Activated naive CD4-positive, alpha-beta T cell treated with anti-CD3 and anti-CD28 coated beads for 36 hours (primary cell): ENCODE measurements around the gene SH3PXD2B. TPM values are rescaled to one million over a fixed set of nuclear protein-coding genes. Genes with fewer than 3 reads are reported as not detected.
"Not testable (repeated sequence)": the region's sequence is repeated elsewhere in the genome, so short reads cannot be mapped to it uniquely, and the experiment has no call there.

Experiments used
- CTCF ChIA-PET: fragments of 350-600 bp; sonication (Branson Sonifier 250); formaldehyde crosslinking; loops from one replicate; lab custom pipeline; 2021; ENCODE audit warnings: antibody characterized with exemption; lab: Charles Lee
- DNase-seq: peaks from one replicate; pipeline ENCODE4 v3.0.0-alpha.2; 2020
- H3K27ac Mint-ChIP-seq: one replicate; pipeline ENCODE4 v1.8.0; 2021; ENCODE audit warnings: mild to moderate bottlenecking, mixed read lengths
- H3K27me3 Mint-ChIP-seq: one replicate; pipeline ENCODE4 v1.8.0; 2021; ENCODE audit warnings: low read depth, mixed read lengths
- H3K36me3 Mint-ChIP-seq: one replicate; pipeline ENCODE4 v1.8.0; 2021; ENCODE audit warnings: low read depth, mixed read lengths
- H3K4me1 Mint-ChIP-seq: one replicate; pipeline ENCODE4 v1.8.0; 2021; ENCODE audit warnings: low read depth, mixed read lengths
- H3K4me3 Mint-ChIP-seq: one replicate; pipeline ENCODE4 v1.8.0; 2021; ENCODE audit warnings: mild to moderate bottlenecking, moderate library complexity, mixed read lengths
- H3K9me3 Mint-ChIP-seq: one replicate; pipeline ENCODE4 v1.8.0; 2021; ENCODE audit warnings: mixed read lengths
- intact Hi-C: fragments of 100-400 bp; cut with micrococcal nuclease; formaldehyde crosslinking; loops from one replicate; pipeline ENCODE4 v1.15.1; 2023
- total RNA-seq, 2 experiments: library from RNA; stranded (reverse); gene quantifications; one replicate each; pipeline ENCODE4 v1.2.3, GENCODE V29; 2021

The SH3PXD2B gene
- total RNA-seq, 2 experiments from 2014 or later, result 1.1 to 1.3 TPM

DNA sequence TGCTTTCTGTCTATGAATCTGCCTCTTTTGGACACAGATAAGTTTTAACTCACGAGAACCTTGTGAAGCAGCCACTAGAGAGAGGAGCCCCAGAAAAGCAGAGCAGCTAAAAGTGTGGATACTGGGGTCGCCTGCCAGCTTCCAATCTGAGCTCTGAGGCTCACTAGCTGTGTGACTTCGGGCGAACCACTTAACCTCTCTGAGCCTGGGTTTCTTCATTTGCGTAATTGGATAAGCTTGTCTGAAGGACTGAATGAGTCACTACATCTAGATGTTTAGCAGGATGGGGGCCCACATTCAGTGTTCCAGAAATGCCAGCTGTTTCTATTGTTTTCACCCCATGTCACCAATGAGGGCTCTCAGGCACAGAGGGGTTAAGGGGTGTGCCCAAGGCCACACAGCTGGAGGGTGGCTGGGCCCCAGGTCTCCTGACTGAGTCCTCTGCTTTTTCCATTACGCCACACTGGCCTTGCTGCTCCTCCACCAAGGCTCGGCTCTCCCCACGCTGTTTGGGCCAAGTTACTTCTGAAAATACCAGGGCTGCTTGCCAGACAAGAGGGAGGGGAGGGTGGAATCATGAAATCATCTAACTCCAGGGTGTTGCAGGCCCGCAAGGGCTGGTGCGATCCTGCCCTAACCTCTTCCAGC, 36.2 kb downstream of the SH3PXD2B start:
- Mint-ChIP-seq H3K4me1 (peaks cover 4% of the 10 kb centered on the region), H3K27ac (no peak overlapping the region), H3K36me3 (no peaks in the 10 kb centered on the region), H3K4me3 (no peak overlapping the region), H3K9me3 (no peaks in the 10 kb centered on the region), H3K27me3 (no peaks in the 10 kb centered on the region)
- intact Hi-C loops, result loop anchor here (10.0 kb wide), 1 partner anchor 53 kb away; no protein-coding TSS in a partner anchor
- DNase-seq, result no peak
- CTCF ChIA-PET, result no interaction called here

- peaks cover 4% of the 10 kb centered on the region for H3K27me3 Mint-ChIP-seq
- no peaks in the 10 kb centered on the region for H3K36me3 Mint-ChIP-seq
- H3K4me1 Mint-ChIP-seq, result peaks cover 12% of the 10 kb centered on the region
- H3K4me3 Mint-ChIP-seq, result no peak overlapping the region
- no peak overlapping the region for H3K27ac Mint-ChIP-seq
- intact Hi-C loops, result loop anchor here (10.0 kb wide), 1 partner anchor 52 kb away; no protein-coding TSS in a partner anchor
- CTCF ChIA-PET, result no interaction called here
- no peak for DNase-seq
- H3K9me3 Mint-ChIP-seq, result no peaks in the 10 kb centered on the region
Measured at GRCh38 chr5:172417130-172417841, 37.0 kb downstream of the SH3PXD2B start.

- CTCF ChIA-PET, result interaction anchor here (0.6 kb wide), 1 partner anchor 93 kb away, joined by 3 read pairs; no protein-coding TSS in a partner anchor
- peaks cover 20% of the 10 kb centered on the region for H3K4me1 Mint-ChIP-seq
- peaks cover 4% of the 10 kb centered on the region for H3K27me3 Mint-ChIP-seq
Measured at GRCh38 chr5:172415362-172416275, 38.7 kb downstream of the SH3PXD2B start.

DNA sequence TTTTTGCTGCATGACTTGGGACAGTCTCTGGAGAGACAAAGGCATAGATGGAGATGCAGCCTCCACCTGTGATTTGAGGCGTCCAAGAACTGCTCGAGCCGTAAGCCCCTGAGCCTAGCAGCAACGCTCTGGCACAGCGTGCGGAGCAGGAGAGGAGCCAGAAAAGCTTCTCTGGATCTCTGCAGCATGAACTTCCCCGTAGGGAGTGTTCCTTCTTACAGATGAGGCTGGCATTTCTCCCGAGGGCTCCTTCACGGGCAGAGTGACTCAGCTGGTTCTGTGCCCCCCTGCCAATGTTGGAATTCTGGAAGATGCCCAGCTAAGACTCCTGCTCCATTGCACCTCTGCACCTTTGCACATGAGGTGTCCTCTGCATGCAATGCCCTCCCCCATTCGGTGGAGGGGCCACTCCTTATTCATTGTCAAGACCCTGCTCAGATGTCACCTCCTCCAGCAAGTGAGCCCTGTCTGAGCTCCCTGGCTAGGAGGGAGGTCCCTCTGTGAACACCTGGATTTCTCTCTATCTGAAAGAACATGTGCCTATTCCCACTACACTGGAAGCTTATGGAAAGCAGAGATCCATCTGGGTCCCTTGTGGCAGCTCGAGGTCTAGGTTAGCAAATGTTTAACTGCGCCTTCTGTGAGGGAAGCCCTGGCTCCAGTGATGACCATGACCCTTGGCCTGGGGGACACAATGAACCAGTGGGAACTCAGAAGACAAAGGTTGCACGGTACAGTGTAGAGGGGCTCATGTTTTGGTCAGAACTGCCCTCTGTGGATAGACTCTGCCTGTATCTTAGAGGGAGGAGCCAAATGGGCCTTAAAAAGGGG, 39.6 kb downstream of the SH3PXD2B start:
- Mint-ChIP-seq H3K27ac (no peak overlapping the region), H3K27me3 (peaks cover 4% of the 10 kb centered on the region), H3K4me1 (peaks cover 25% of the 10 kb centered on the region), H3K9me3 (no peaks in the 10 kb centered on the region), H3K4me3 (no peak overlapping the region), H3K36me3 (no peaks in the 10 kb centered on the region)
- intact Hi-C loops, result loop anchor here (5.0 to 10.0 kb wide), 2 partner anchors 50 to 507 kb away; no protein-coding TSS in a partner anchor
- DNase-seq, result no peak
- CTCF ChIA-PET, result interaction anchor here (2.0 kb wide), 1 partner anchor 37 kb away, joined by 5 read pairs; no protein-coding TSS in a partner anchor

More at GRCh38 chr5:172415362-172416275, 38.7 kb downstream of the SH3PXD2B start:
- intact Hi-C loops, result loop anchor here (10.0 kb wide), 1 partner anchor 51 kb away; no protein-coding TSS in a partner anchor
- Mint-ChIP-seq H3K4me3 (no peak overlapping the region), H3K27ac (no peak overlapping the region), H3K9me3 (no peaks in the 10 kb centered on the region), H3K36me3 (no peaks in the 10 kb centered on the region)
- no peak for DNase-seq

- DNase-seq, result no peak
- Mint-ChIP-seq H3K36me3 (no peaks in the 10 kb centered on the region), H3K9me3 (no peaks in the 10 kb centered on the region), H3K4me3 (no peak overlapping the region), H3K4me1 (peaks cover 25% of the 10 kb centered on the region), H3K27ac (no peak overlapping the region), H3K27me3 (peaks cover 4% of the 10 kb centered on the region)
- intact Hi-C loops, result loop anchor here (2.0 to 10.0 kb wide), 3 partner anchors 29 to 506 kb away; no protein-coding TSS in a partner anchor
- CTCF ChIA-PET, result interaction anchor here (2.0 kb wide), 1 partner anchor 38 kb away, joined by 5 read pairs; no protein-coding TSS in a partner anchor
Measured at GRCh38 chr5:172413601-172414171, 40.6 kb downstream of the SH3PXD2B start.

DNA sequence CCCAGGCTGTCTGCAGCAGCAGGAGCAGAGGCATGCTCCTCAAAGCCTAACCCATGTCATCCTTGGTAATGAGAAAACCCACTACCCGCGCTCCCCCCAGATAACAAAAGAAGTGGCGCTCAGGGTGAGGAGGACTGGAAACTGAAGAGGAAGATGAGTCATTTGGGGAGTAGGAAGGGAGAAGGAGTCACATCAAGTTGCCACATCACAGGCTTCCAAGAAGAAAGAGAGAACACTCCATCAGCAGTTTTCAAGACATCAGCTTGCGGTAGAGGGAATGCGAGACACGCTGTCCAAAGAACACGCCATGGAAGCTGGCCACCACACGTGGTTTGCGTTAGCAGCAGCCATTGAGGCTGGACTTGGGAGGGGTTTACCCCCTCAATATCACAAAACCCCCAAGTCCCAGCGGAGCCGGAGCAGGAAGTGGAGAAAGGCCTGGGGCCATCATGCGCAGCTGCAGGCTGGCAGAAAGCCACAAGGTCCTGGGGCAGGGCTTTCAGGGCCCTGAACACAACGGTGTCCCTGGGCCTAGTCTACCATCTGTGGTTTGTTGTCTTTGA, 41.5 kb downstream of the SH3PXD2B start:
- H3K27ac Mint-ChIP-seq, result no peak overlapping the region
- intact Hi-C loops, result loop anchor here (2.0 to 10.0 kb wide), 3 partner anchors 30 to 506 kb away; no protein-coding TSS in a partner anchor
- H3K9me3 Mint-ChIP-seq, result no peaks in the 10 kb centered on the region
- H3K4me1 Mint-ChIP-seq, result peaks cover 25% of the 10 kb centered on the region
- no peak overlapping the region for H3K4me3 Mint-ChIP-seq
- H3K27me3 Mint-ChIP-seq, result peaks cover 4% of the 10 kb centered on the region
- DNase-seq, result peak; percentile 26
- H3K36me3 Mint-ChIP-seq, result no peaks in the 10 kb centered on the region
- CTCF ChIA-PET, result interaction anchor here (2.0 kb wide), 1 partner anchor 39 kb away, joined by 5 read pairs; no protein-coding TSS in a partner anchor

GRCh38 chr5:172411484-172412072, 42.7 kb downstream of the SH3PXD2B start:
- no peaks in the 10 kb centered on the region for H3K36me3 Mint-ChIP-seq
- peaks cover 25% of the 10 kb centered on the region for H3K4me1 Mint-ChIP-seq
- no peak overlapping the region for H3K4me3 Mint-ChIP-seq
- CTCF ChIA-PET, result interaction anchor here (0.5 kb wide), 1 partner anchor 155 kb away, joined by 3 read pairs; no protein-coding TSS in a partner anchor
- intact Hi-C loops, result loop anchor here (2.0 to 10.0 kb wide), 3 partner anchors 31 to 504 kb away; no protein-coding TSS in a partner anchor
- H3K27me3 Mint-ChIP-seq, result peaks cover 4% of the 10 kb centered on the region
- no peaks in the 10 kb centered on the region for H3K9me3 Mint-ChIP-seq
- no peak overlapping the region for H3K27ac Mint-ChIP-seq
- DNase-seq, result peak; percentile 60

DNA sequence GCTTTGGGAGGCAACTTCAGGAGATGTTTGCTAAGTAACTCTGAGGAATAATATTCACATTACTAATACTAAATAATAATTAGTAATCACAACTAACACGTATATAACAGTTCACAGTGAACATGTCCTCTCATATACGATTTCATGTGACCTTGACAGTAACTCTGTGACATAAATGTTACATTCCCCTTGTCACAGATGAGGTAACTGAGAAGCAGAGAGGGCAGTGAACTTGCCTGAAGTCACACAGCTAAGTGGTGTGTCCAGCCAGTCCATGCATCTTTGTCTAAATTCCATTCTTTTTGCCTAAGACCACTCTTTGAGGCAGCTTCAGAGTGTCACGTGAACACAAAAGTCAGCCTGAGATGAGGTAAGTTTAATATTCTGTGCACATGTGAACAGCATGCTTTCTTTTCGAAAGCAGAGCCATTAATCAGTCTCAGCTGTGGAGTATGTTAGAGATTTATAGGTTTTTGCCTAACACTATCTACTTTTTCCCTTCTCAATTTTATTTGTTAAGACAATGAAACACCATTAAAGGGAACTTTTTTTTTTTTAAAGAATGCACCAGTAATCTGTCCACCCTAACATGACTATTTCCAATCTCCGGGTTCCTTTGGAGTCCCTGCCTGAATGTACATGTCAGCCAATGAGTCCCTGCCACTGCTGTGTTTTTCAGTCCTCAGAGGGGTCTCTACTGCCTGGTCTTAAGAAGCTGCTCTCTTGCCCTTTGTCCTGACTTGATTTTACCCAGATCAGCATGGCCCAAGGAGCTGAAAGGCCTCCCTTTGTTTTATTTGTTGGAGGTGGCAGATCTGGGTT, 43.5 kb downstream of the SH3PXD2B start:
- CTCF ChIA-PET, result no interaction called here
- H3K27me3 Mint-ChIP-seq, result peaks cover 4% of the 10 kb centered on the region
- intact Hi-C loops, result loop anchor here (1.0 to 10.0 kb wide), 3 partner anchors 46 to 504 kb away; no protein-coding TSS in a partner anchor

GRCh38 chr5:172410160-172410559, 44.2 kb downstream of the SH3PXD2B start:
- CTCF ChIA-PET, result no interaction called here
- intact Hi-C loops, result loop anchor here (1.0 to 10.0 kb wide), 3 partner anchors 45 to 503 kb away; no protein-coding TSS in a partner anchor
- Mint-ChIP-seq H3K27me3 (peaks cover 4% of the 10 kb centered on the region), H3K36me3 (no peaks in the 10 kb centered on the region), H3K4me1 (peaks cover 25% of the 10 kb centered on the region), H3K9me3 (no peaks in the 10 kb centered on the region), H3K4me3 (no peak overlapping the region), H3K27ac (no peak overlapping the region)
- peak; percentile 33 for DNase-seq

More for the DNA sequence above, 43.5 kb downstream of the SH3PXD2B start:
- Mint-ChIP-seq H3K9me3 (no peaks in the 10 kb centered on the region), H3K36me3 (no peaks in the 10 kb centered on the region), H3K4me3 (no peak overlapping the region), H3K27ac (no peak overlapping the region), H3K4me1 (peaks cover 25% of the 10 kb centered on the region)
- no peak for DNase-seq

GRCh38 chr5:172409477-172409876, 44.8 kb downstream of the SH3PXD2B start:
- H3K36me3 Mint-ChIP-seq, CTCF ChIA-PET, H3K27ac Mint-ChIP-seq, H3K27me3 Mint-ChIP-seq, H3K9me3 Mint-ChIP-seq, H3K4me3 Mint-ChIP-seq, intact Hi-C loops, DNase-seq: not testable (repeated sequence)
- peaks cover 25% of the 10 kb centered on the region for H3K4me1 Mint-ChIP-seq
